Activated CD8-positive, alpha-beta T cell treated with anti-CD3 and anti-CD28 coated beads for 36 hours (primary cell): Measurements from ENCODE around the gene ELANE. TPM values are rescaled to one million over a fixed set of nuclear protein-coding genes. Genes with fewer than 3 reads are reported as not detected.
"Not testable (repeated sequence)": the region's sequence is repeated elsewhere in the genome, so short reads cannot be mapped to it uniquely, and the experiment has no call there.

Source experiments
- ATAC-seq: fragments of 200-7000 bp; cut with Tn5 transposase; one replicate; pipeline ENCODE4 v1.10.0; 2021; ENCODE audit warnings: mild to moderate bottlenecking, moderate library complexity
- CTCF ChIA-PET: fragments of 350-600 bp; sonication (Branson Sonifier 250); formaldehyde crosslinking; loops from one replicate; lab custom pipeline; 2021; ENCODE audit warnings: antibody characterized with exemption; lab: Charles Lee
- POLR2A ChIA-PET: fragments of 350-600 bp; sonication (Branson Sonifier 250); formaldehyde crosslinking; loops from one replicate; lab custom pipeline; 2021; ENCODE audit warnings: antibody characterized with exemption; lab: Charles Lee
- DNase-seq: peaks from one replicate; pipeline ENCODE4 v3.0.0-alpha.2; 2020
- H3K27ac Mint-ChIP-seq: one replicate; pipeline ENCODE4 v1.8.0; 2021; ENCODE audit warnings: mild to moderate bottlenecking, mixed read lengths
- H3K27me3 Mint-ChIP-seq: one replicate; pipeline ENCODE4 v1.8.0; 2021; ENCODE audit warnings: mixed read lengths
- H3K36me3 Mint-ChIP-seq: one replicate; pipeline ENCODE4 v1.8.0; 2021; ENCODE audit warnings: low read depth, mixed read lengths
- H3K4me1 Mint-ChIP-seq: one replicate; pipeline ENCODE4 v1.8.0; 2021; ENCODE audit warnings: low read depth, mixed read lengths
- H3K4me3 Mint-ChIP-seq: one replicate; pipeline ENCODE4 v1.8.0; 2021; ENCODE audit warnings: mild to moderate bottlenecking, moderate library complexity, mixed read lengths
- H3K9me3 Mint-ChIP-seq: one replicate; pipeline ENCODE4 v1.8.0; 2021; ENCODE audit warnings: mixed read lengths
- CTCF ChIP-seq: fragments of 200-600 bp; IDR thresholded peaks from one replicate; pipeline ENCODE4 v1.8.0; 2022; ENCODE audit warnings: antibody characterized with exemption, mild to moderate bottlenecking
- intact Hi-C: fragments of 100-400 bp; cut with micrococcal nuclease; formaldehyde crosslinking; loops from one replicate; pipeline ENCODE4 v1.10.0; 2022
- total RNA-seq, 2 experiments: library from RNA; stranded (reverse); gene quantifications; one replicate each; pipeline ENCODE4 v1.2.3, GENCODE V29; 2021

The ELANE gene
- total RNA-seq, 2 experiments from 2014 or later: not detected

- intact Hi-C loops: no loop called here
- peak; percentile 27 for DNase-seq
- no peak for TF ChIP-seq CTCF
- no peaks in the 10 kb centered on the region for H3K4me1 Mint-ChIP-seq
- H3K27me3 Mint-ChIP-seq: no peaks in the 10 kb centered on the region
- ChIA-PET CTCF (no interaction called here), POLR2A (interaction anchor here (1.1 to 4.0 kb wide), 3 partner anchors 9 to 170 kb away, joined by 3 to 106 read pairs (median 4); partner anchors contain the start of genes PTBP1 and WDR18)
- no peak overlapping the region for H3K4me3 Mint-ChIP-seq
- H3K27ac Mint-ChIP-seq: no peak overlapping the region
- H3K36me3 Mint-ChIP-seq: peaks cover 43% of the 10 kb centered on the region
- H3K9me3 Mint-ChIP-seq: no peaks in the 10 kb centered on the region
- ATAC-seq: peak; percentile 17
Observed at GRCh38 chr19:814152-815078, 37.7 kb upstream of the ELANE start.

- ChIA-PET CTCF (no interaction called here), POLR2A (interaction anchor here (1.1 to 4.0 kb wide), 3 partner anchors 9 to 169 kb away, joined by 3 to 106 read pairs (median 4); partner anchors contain the start of genes PTBP1 and WDR18)
- no peaks in the 10 kb centered on the region for H3K27me3 Mint-ChIP-seq
- DNase-seq: no peak
- TF ChIP-seq CTCF: no peak
- H3K4me3 Mint-ChIP-seq: no peak overlapping the region
- no peaks in the 10 kb centered on the region for H3K9me3 Mint-ChIP-seq
- no peaks in the 10 kb centered on the region for H3K4me1 Mint-ChIP-seq
- peaks cover 35% of the 10 kb centered on the region for H3K36me3 Mint-ChIP-seq
- intact Hi-C loops: no loop called here
- ATAC-seq: peak; percentile 21
- H3K27ac Mint-ChIP-seq: no peak overlapping the region
Observed at GRCh38 chr19:815079-815774, 36.9 kb upstream of the ELANE start.

- TF ChIP-seq CTCF: no peak
- Mint-ChIP-seq H3K9me3 (no peaks in the 10 kb centered on the region), H3K27ac (no peak overlapping the region), H3K36me3 (peaks cover 31% of the 10 kb centered on the region), H3K4me1 (no peaks in the 10 kb centered on the region), H3K4me3 (no peak overlapping the region), H3K27me3 (no peaks in the 10 kb centered on the region)
- CTCF ChIA-PET: no interaction called here
- ATAC-seq (no peak), DNase-seq (no peak)
- POLR2A ChIA-PET: interaction anchor here (4.0 kb wide), 1 partner anchor 16 kb away, joined by 106 read pairs; the partner anchor contains the start of gene PTBP1
- intact Hi-C loops: no loop called here
Observed at GRCh38 chr19:815775-816499, 36.2 kb upstream of the ELANE start.

GRCh38 chr19:816500-816857 is 35.6 kb upstream of the ELANE start:
- DNase-seq (no peak), ATAC-seq (no peak)
- ChIA-PET POLR2A (no interaction called here), CTCF (no interaction called here)
- H3K9me3 Mint-ChIP-seq: no peaks in the 10 kb centered on the region
- intact Hi-C loops: no loop called here
- no peak overlapping the region for H3K4me3 Mint-ChIP-seq
- TF ChIP-seq CTCF: no peak
- H3K27me3 Mint-ChIP-seq: no peaks in the 10 kb centered on the region
- H3K27ac Mint-ChIP-seq: no peak overlapping the region
- no peaks in the 10 kb centered on the region for H3K4me1 Mint-ChIP-seq
- H3K36me3 Mint-ChIP-seq: peaks cover 29% of the 10 kb centered on the region

- H3K27me3 Mint-ChIP-seq, H3K4me3 Mint-ChIP-seq, ATAC-seq, H3K4me1 Mint-ChIP-seq, DNase-seq, intact Hi-C loops, H3K9me3 Mint-ChIP-seq, CTCF ChIA-PET, H3K27ac Mint-ChIP-seq: not testable (repeated sequence)
- POLR2A ChIA-PET: interaction anchor here (1.2 to 2.2 kb wide), 3 partner anchors 11 to 22 kb away, joined by 4 to 7 read pairs (median 5); no protein-coding TSS in a partner anchor
- peaks cover 11% of the 10 kb centered on the region for H3K36me3 Mint-ChIP-seq
Observed at GRCh38 chr19:820212-820611, 31.9 kb upstream of the ELANE start.
